Stimulated activated naive CD4-positive, alpha-beta T cell (primary cell): ENCODE results near the gene TRIM72.
"Not testable (repeated sequence)": the region's sequence is repeated elsewhere in the genome, so short reads cannot be mapped to it uniquely, and the experiment has no call there.

Experiments used
- DNase-seq, 6 experiments: peaks; one replicate each; lab custom pipeline; 2025; lab: John Stamatoyannopoulos, UW

TRIM72 gene

DNA sequence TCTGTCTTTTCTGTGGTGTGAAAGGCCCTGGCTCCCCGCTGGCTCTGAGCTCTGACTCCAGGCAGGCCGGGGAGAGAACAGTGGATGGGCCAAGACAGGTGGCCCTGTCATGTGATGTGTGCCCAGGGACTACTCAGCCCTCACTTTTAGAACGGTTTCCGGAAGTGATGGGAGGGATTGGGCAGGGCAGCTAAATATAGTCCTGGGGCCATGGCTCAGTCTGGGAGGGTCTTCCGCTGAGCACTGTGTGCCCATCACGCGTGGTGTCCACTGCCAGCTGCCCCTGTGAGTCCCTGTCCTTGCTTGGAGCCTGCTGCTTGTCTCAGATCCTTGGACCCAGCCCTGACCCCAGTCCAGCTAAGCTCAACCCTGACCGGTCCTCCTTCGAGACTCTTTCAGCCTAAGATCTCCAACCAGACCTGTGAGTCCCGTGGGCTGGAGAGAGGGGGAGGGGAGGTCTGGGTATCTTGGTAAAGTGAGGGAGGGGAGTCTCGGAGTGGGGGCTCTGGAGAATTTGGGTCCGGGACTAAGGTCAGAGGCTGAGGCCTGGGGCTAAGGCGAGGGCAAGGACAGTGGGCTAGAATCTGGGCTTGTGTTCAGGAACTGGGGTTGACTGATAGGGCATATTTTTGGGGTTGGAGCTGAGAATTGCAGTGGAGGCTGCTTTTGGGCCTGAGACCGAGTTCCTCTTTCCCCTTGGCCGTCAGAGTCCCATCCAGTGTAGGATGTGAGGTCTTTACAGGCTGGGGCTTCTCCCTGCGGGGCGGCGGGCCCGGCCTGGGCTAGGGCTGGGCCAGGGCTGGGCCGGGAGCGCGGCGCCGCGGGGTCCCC, at the start of gene TRIM72:
Gene TRIM72 (plus strand): TSS at position 243 of the 831 bp plus-strand sequence. CDS start 620 bp downstream, outside the sequence.
- DNase-seq, result no peak

DNA sequence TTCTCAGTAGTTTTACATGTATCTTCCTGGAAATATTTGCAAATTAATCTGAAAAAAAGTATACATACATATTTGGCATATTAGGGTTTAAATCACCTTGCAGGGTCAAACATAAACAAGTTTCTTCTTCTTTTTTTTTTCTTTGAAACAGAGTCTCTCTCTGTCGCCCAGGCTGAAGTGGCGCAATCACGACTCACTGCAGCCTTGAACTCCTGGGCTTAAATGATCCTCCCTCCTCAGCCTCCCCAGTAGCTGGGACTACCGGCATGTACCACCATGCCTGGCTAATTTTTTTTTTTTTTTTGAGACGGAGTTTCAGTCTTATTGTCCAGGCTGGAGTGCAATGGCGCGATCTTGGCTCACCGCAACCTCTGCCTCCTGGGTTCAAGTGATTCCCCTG, 46.6 kb upstream of the TRIM72 start:
- no peak for DNase-seq

- DNase-seq, result no peak
Observed at GRCh38 chr16:31168848-31169247, 45.1 kb upstream of the TRIM72 start.

GRCh38 chr16:31170048-31170447, 43.9 kb upstream of the TRIM72 start:
- DNase-seq, result not testable (repeated sequence)

DNA sequence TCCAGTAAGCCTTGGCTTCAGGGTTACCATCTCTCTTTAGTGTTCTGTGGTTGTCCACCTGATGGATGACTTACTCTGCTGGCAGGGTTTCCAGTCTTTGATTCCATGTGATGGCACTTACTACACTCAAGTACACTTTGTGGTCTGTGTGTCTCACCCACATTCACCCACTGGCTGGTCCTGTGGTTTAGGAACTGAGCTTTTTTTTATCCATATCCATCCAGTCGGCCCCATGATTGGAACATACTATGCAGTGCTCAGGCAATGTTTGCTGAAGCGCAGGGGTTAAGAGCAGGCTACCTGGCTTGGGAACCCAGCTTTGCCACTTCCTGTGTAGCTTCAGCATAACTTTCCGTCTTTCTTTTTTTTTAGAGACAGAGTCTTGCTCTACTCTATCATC, 36.8 kb upstream of the TRIM72 start:
- DNase-seq, result peak; percentile 29 to 74 (median 56)

- DNase-seq, result peak in 1 of 6 experiments; percentile 55
Observed at GRCh38 chr16:31179219-31179746, 34.6 kb upstream of the TRIM72 start.

DNA sequence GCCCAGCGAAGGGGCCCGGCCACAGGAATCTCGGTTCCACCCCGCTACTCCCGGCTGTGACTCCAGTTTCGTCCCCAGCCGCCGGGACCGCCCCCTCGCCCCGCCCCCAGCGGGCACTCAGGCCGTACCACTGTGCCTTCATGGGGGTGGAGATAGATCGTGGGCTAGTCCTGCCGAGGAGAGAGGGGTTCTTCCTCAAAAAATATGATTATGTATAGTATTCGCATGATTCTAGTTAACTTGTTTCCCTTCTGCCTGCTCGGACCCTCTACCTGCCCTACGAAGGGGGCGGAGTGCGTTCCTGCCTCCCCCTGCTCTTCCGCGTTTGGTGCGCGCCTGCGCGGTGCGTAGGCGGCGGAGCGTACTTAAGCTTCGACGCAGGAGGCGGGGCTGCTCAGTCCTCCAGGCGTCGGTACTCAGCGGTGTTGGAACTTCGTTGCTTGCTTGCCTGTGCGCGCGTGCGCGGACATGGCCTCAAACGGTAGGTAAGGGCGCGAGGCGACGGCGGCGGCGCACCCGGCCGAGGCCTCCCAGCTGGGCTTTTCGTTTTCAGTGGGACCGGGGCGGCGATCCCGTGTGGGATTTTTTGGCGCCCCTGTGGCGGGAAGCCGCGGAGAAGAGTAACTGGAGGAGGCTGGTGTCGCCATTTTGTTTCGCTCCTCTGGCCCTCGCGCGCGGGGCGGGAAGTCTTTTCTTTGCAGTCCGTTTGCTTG, 34.0 kb upstream of the TRIM72 start, which contains the start of gene FUS:
Gene FUS (plus strand): TSS at position 393 of the 713 bp plus-strand sequence. CDS start 76 bp downstream, at position 469.
- DNase-seq, result peak; percentile 86 to 100 (median 94)

GRCh38 chr16:31181102-31181830, 32.7 kb upstream of the TRIM72 start:
- DNase-seq, result peak in 2 of 6 experiments; percentile 38 to 46

DNA sequence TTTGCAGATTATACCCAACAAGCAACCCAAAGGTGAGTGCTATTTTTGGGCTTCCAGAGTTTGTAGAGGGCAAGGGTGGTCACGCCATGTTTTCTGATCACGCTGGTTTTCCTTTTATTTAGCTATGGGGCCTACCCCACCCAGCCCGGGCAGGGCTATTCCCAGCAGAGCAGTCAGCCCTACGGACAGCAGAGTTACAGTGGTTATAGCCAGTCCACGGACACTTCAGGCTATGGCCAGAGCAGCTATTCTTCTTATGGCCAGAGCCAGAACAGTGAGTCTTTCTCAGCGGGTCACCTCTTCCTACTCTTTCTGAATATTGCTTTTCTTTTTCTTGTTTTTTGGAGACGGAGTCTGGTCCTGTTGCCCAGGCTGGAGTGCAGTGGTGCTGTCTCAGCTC, 31.5 kb upstream of the TRIM72 start:
- no peak for DNase-seq

GRCh38 chr16:31183432-31184428, 30.2 kb upstream of the TRIM72 start:
- DNase-seq, result no peak

- DNase-seq, result no peak
Observed at GRCh38 chr16:31184888-31185287, 29.0 kb upstream of the TRIM72 start.

DNA sequence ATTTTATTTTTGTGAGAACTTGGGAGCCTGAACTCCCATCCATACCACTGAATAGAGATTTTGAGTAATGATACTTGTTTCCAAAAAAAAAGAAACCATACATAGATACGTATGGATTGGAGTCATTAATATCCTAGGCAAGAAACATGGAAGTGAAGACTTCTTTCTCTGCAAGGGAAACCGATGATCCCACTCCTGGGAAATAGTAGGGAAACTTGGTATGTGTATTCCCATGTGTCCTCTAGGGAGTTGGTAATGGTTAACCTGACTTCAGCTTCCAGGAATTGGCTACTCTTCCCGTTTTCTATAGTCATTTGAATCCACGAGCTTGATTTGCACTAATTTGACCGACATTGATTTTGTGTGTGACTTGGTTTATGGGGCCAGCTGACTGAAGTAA, 28.6 kb upstream of the TRIM72 start:
- DNase-seq, result no peak

DNA sequence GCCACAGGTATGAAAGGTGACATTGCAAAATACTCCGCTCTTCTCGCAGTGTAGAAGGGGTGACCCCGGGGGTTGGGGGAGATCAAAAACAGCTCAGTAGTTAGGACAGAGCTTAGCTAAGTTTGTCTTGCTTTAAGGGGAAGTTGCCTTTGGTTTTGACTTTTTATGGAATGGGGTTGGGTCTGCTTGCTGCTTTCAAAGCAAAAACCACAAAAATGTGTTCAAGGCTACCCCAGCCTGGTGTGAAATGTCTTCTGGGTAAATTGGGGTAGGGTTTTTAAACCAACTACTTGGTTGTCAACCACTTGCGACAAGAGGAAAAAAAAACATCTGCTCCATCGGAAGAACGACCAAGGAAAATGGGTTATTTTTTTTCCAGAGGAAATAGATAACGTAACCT, 27.7 kb upstream of the TRIM72 start:
- peak in 2 of 6 experiments; percentile 16 for DNase-seq

DNA sequence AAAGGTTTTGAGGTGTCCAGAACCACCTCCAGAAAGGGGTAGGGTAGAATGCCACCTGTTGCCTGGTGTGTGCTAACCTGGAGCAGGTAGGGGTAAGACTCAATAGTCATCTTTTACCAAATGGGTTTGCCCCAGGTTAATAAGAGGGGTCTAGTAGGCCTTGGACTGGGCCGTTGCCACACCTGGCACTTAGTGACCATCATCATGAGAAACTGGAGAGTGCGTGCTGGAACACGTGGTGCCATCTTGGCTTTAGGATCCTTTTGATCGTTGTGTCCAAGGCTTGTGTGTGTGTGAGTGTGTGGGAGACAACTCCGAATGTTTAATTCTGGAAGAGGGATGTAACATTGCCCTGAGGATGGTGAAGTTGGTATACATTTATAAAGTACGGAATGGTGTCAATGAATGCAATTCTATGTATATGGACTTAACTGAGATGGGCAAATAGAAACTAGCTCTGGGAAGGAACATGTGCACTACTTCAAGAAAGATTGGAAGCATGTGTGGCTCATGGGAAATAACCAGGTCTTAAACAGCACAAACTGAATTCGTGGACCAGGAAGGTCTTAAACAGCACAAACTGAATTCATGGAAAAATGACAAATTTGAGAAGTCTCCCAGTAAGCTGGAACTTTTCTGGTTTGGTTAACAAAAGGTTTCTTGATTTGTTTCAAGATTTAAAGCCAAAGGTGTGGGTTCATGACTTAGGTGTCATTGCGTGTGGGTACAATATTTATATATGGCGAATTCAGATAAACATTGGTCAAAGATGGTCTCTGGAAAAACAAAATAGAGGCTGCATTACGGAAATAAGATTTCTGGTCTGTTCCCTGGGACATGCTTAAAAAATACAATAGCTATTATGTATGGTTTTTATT, 26.8 kb upstream of the TRIM72 start:
- no peak for DNase-seq

- DNase-seq, result no peak
Observed at GRCh38 chr16:31187808-31188189, 26.1 kb upstream of the TRIM72 start.

GRCh38 chr16:31188450-31189411, 25.2 kb upstream of the TRIM72 start:
- no peak for DNase-seq

DNA sequence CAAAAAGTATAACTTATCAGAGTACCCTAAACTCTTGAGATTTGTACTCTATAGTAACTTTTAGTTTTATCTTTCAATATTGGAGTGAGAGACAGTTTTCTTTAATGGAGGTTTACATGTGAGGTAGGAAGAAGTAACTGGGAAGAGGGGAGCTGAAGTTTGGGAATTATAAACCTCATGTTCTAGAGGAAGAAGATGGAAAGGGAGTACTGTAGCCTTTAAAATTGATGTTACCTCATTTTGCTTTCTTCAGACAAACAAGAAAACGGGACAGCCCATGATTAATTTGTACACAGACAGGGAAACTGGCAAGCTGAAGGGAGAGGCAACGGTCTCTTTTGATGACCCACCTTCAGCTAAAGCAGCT, 24.5 kb upstream of the TRIM72 start:
- DNase-seq, result no peak

GRCh38 chr16:31190061-31190460, 23.9 kb upstream of the TRIM72 start:
- DNase-seq, result no peak
